CD14-positive monocyte (primary cell): ENCODE data around the gene DENND10. TPM values are rescaled to one million over a fixed set of nuclear protein-coding genes. Genes with fewer than 3 reads are reported as not detected.

Experiments
- DNase-seq, 3 donors: peaks; one replicate each; pipeline ENCODE4 v3.0.0-alpha.2; 2011 to 2022
- H2AFZ ChIP-seq: 2 replicates; pipeline ENCODE4 v1.6.0; 2012; ENCODE audit warnings: mild to moderate bottlenecking, low read depth, low read length, inconsistent platforms; ENCODE audit not compliant: insufficient read depth, poor library complexity, severe bottlenecking
- H3K27ac ChIP-seq, 2 donors: 1 replicate in 1 of 2; 2 replicates in 1 of 2; pipeline ENCODE4 v1.5.1; 2012 to 2013; ENCODE audit warnings: low read length in 2 of 2, control low read depth in 1 of 2, inconsistent platforms in 1 of 2, low read depth in 1 of 2, mild to moderate bottlenecking in 1 of 2
- H3K27me3 ChIP-seq, 2 donors: one replicate each; pipeline versions ENCODE4 v1.6.0 to v1.6.1; 2011 to 2013; ENCODE audit warnings: low read length in 2 of 2; ENCODE audit not compliant: control insufficient read depth in 2 of 2, insufficient read depth in 2 of 2
- H3K36me3 ChIP-seq, 2 donors: replicated peaks in 1 of 2; 1 replicate in 1 of 2; 2 replicates in 1 of 2; pipeline versions ENCODE4 v1.5.1 to v1.6.1; 2012 to 2013; ENCODE audit warnings: low read length in 2 of 2, control low read depth in 1 of 2, inconsistent platforms in 1 of 2, mild to moderate bottlenecking in 1 of 2; ENCODE audit not compliant: insufficient read depth in 2 of 2, control insufficient read depth in 1 of 2
- H3K4me1 ChIP-seq, 2 donors: 1 replicate in 1 of 2; 2 replicates in 1 of 2; pipeline versions ENCODE4 v1.5.1 to v1.6.1; 2012 to 2013; ENCODE audit warnings: low read length in 2 of 2, control low read depth in 1 of 2, inconsistent platforms in 1 of 2, mild to moderate bottlenecking in 1 of 2, moderate library complexity in 1 of 2; ENCODE audit not compliant: insufficient read depth in 2 of 2, control insufficient read depth in 1 of 2
- H3K4me2 ChIP-seq: replicated peaks from 2 replicates; pipeline ENCODE3; 2012; ENCODE audit warnings: low read length, moderate library complexity, mild to moderate bottlenecking; ENCODE audit not compliant: poor library complexity, severe bottlenecking; ENCODE audit errors: extremely low read depth
- H3K4me3 ChIP-seq, 3 experiments: fragments of 200-600 bp in 1 of 3; sonication (generic) in 1 of 3; replicated peaks in 1 of 3; 1 replicate in 2 of 3; 2 replicates in 1 of 3; pipeline ENCODE4 v1.5.1; 2011 to 2013; ENCODE audit warnings: low read length in 3 of 3, mild to moderate bottlenecking in 3 of 3, control low read depth in 2 of 3, low read depth in 2 of 3, inconsistent platforms in 1 of 3, moderate library complexity in 1 of 3
- H3K79me2 ChIP-seq: 2 replicates; pipeline ENCODE4 v1.6.0; 2012; ENCODE audit warnings: mild to moderate bottlenecking, control low read depth, inconsistent platforms, low read length, moderate library complexity; ENCODE audit not compliant: insufficient read depth
- H3K9ac ChIP-seq: 2 replicates; pipeline ENCODE4 v1.6.0; 2017; ENCODE audit warnings: low read length, mild to moderate bottlenecking; ENCODE audit not compliant: insufficient read depth, poor library complexity, severe bottlenecking
- H3K9me3 ChIP-seq, 2 donors: replicated peaks in 1 of 2; 1 replicate in 1 of 2; 2 replicates in 1 of 2; pipeline versions ENCODE4 v1.5.1 to v1.6.1; 2012 to 2013; ENCODE audit warnings: low read length in 2 of 2, control low read depth in 1 of 2; ENCODE audit not compliant: control insufficient read depth in 1 of 2, insufficient read depth in 1 of 2
- H4K20me1 ChIP-seq: 2 replicates; pipeline ENCODE4 v1.6.0; 2012; ENCODE audit warnings: mild to moderate bottlenecking, low read length, control low read depth, moderate library complexity; ENCODE audit not compliant: insufficient read depth
- H3K27ac Mint-ChIP-seq, 7 donors: one replicate each; pipeline ENCODE4 v1.8.0; 2020; ENCODE audit warnings: mild to moderate bottlenecking in 7 of 7, mixed read lengths in 7 of 7, moderate library complexity in 6 of 7, inconsistent platforms in 2 of 7
- H3K27me3 Mint-ChIP-seq, 3 donors: one replicate each; pipeline ENCODE4 v1.8.0; 2021 to 2022; ENCODE audit warnings: low read depth in 3 of 3, mild to moderate bottlenecking in 3 of 3, mixed read lengths in 3 of 3, moderate library complexity in 3 of 3, inconsistent platforms in 1 of 3
- H3K36me3 Mint-ChIP-seq, 2 donors: one replicate each; pipeline ENCODE4 v1.8.0; 2020; ENCODE audit warnings: mixed read lengths in 2 of 2, inconsistent platforms in 1 of 2, mild to moderate bottlenecking in 1 of 2
- H3K4me1 Mint-ChIP-seq: one replicate; pipeline ENCODE4 v1.8.0; 2020; ENCODE audit warnings: mild to moderate bottlenecking, mixed read lengths
- H3K4me3 Mint-ChIP-seq, 2 donors: one replicate each; pipeline ENCODE4 v1.8.0; 2020; ENCODE audit warnings: mild to moderate bottlenecking in 2 of 2, mixed read lengths in 2 of 2, moderate library complexity in 1 of 2
- H3K9me3 Mint-ChIP-seq, 7 donors: one replicate each; pipeline ENCODE4 v1.8.0; 2020 to 2022; ENCODE audit warnings: mixed read lengths in 7 of 7, mild to moderate bottlenecking in 6 of 7, moderate library complexity in 6 of 7, inconsistent platforms in 2 of 7
- CTCF ChIP-seq: fragments of 200-600 bp; IDR thresholded peaks from one replicate; pipeline ENCODE4 v1.8.0; 2022; ENCODE audit warnings: antibody characterized with exemption, mild to moderate bottlenecking
- WGBS: methylation state at CpG from one replicate; pipeline ENCODE4 v1.1.5; 2013; ENCODE audit warnings: missing lambda C conversion rate; ENCODE audit not compliant: insufficient coverage; 5-methylcytosine and 5-hydroxymethylcytosine counted together
- intact Hi-C, 2 donors: fragments of 100-400 bp; cut with micrococcal nuclease; formaldehyde crosslinking; loops; one replicate each; pipeline versions ENCODE4 v1.15.0 to v1.15.1; 2023
- polyA plus RNA-seq, 3 donors: library from polyadenylated mRNA; depleted of rRNA in 1 of 3; unstranded in 2 of 3; stranded (reverse) in 1 of 3; fragments of 300-500 nt in 2 of 3; fragments of >200 nt in 1 of 3; fragmentation: Illumina TruSeq in 2 of 3; gene quantifications; 1 replicate in 2 of 3; 2 replicates in 1 of 3; pipeline ENCODE4 v1.2.3, GENCODE V29; 2012 to 2021

DENND10 gene
- polyA plus RNA-seq, 3 donors: 129 to 188 (median 141) TPM

- no peak for DNase-seq
- Histone ChIP-seq H3K4me2 (no peak overlapping the region), H3K27me3 (no peaks in the 10 kb centered on the region), H3K9me3 (no peaks in the 10 kb centered on the region), H3K79me2 (no peaks in the 10 kb centered on the region), H3K27ac (no peak overlapping the region), H3K36me3 (no peaks in the 10 kb centered on the region), H4K20me1 (no peaks in the 10 kb centered on the region), H2AFZ (no peak overlapping the region), H3K4me3 (no peak overlapping the region), H3K9ac (no peak overlapping the region), H3K4me1 (peaks cover 13 to 15% of the 10 kb centered on the region in 2 donors)
- no CpG with 5 or more reads among the region's 3 CpGs for WGBS
- Mint-ChIP-seq H3K9me3 (no peaks in the 10 kb centered on the region), H3K36me3 (no peaks in the 10 kb centered on the region), H3K4me1 (peaks cover 13% of the 10 kb centered on the region), H3K27me3 (peaks cover 0 to 1% (median 1%) of the 10 kb centered on the region in 3 donors), H3K4me3 (no peak overlapping the region), H3K27ac (no peak overlapping the region)
- no peak for TF ChIP-seq CTCF
- intact Hi-C loops: no loop called here
Measured at GRCh38 chr10:119098576-119098975, 5.3 kb upstream of the DENND10 start.

- DNase-seq: no peak
- H3K4me2 ChIP-seq: no peak overlapping the region
- H2AFZ ChIP-seq: peak overlapping the region; percentile 7
- Mint-ChIP-seq H3K27me3 (peaks cover 0 to 2% (median 1%) of the 10 kb centered on the region in 3 donors), H3K9me3 (no peaks in the 10 kb centered on the region), H3K4me1 (peaks cover 21% of the 10 kb centered on the region), H3K36me3 (peaks cover 0 to 4% of the 10 kb centered on the region in 2 donors), H3K27ac (peak overlapping the region in 5 of 7 donors; percentile 32 to 69 (median 38)), H3K4me3 (peak overlapping the region in 1 of 2 donors; percentile 41)
- H3K27ac ChIP-seq: peak overlapping the region in 1 of 2 donors; percentile 37
- WGBS: 89% methylated on average over 2 of the region's 3 CpGs
- H3K4me1 ChIP-seq: peaks cover 23 to 26% of the 10 kb centered on the region in 2 donors
- intact Hi-C loops: no loop called here
- H3K9me3 ChIP-seq: no peaks in the 10 kb centered on the region
- H3K36me3 ChIP-seq: no peaks in the 10 kb centered on the region
- no peaks in the 10 kb centered on the region for H3K27me3 ChIP-seq
- H3K4me3 ChIP-seq: no peak overlapping the region
- H3K9ac ChIP-seq: no peak overlapping the region
- no peak for TF ChIP-seq CTCF
- no peaks in the 10 kb centered on the region for H4K20me1 ChIP-seq
- peaks cover 12% of the 10 kb centered on the region for H3K79me2 ChIP-seq
Measured at GRCh38 chr10:119100434-119101238, 3.3 kb upstream of the DENND10 start.
